COR-L47 (cell line): ENCODE measurements around the gene RFC4.
"Not testable (repeated sequence)": the region's sequence is repeated elsewhere in the genome, so short reads cannot be mapped to it uniquely, and the experiment has no call there.

Source experiments
- DNase-seq: peaks from one replicate; lab custom pipeline; 2025; lab: John Stamatoyannopoulos, UW

The RFC4 gene

DNA sequence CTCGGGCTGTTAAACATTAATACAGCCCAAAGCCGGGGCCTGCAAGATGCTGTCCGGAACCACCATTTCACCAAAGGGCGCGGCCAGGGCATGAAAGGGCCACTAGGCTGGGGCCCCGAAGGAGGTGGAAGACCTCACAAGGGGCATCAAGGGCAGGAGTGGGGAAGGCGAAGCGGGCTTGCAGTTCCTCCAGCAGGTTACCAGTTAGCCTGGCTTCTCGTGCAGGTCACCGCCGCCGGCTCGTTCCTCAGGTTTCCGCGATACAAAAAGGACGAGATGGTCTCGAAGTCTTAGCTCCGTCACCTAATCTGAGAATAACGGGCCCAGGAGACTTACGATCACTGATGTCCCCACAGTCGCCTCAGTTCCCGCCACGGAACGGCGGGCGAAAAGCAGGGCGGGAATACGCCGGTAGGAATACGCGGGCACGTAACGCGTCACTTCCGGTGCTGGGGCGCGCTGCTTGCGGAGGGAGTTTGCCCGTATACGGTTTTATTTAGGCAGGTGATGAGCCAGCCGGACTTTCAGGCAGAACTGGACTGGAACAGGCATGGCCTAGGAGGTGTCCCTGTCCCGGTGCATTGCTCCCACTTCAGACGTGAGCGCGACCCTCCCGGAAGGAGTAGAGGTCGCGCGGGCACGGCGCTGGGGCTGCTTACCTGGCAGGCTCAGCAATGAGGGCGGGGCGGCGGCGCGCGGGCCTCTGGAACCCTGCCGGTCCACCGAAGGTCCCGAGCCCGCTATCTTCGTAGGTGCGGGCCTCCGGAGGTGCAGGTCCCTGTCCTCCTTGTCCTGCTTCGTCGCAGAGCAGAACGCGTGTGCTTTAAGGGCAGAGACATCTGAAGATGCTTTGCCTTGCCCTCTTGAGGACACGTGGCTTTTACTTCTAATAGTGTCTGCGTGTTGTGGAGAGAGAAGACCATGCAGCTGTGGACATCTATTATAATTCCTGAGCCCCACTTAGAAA lies at the start of gene RFC4:
RFC4 (minus strand) TSS at position 394 of the 967 bp plus-strand sequence. CDS start 1,769 bp downstream, outside the sequence.
- DNase-seq, result peak; percentile 82

DNA sequence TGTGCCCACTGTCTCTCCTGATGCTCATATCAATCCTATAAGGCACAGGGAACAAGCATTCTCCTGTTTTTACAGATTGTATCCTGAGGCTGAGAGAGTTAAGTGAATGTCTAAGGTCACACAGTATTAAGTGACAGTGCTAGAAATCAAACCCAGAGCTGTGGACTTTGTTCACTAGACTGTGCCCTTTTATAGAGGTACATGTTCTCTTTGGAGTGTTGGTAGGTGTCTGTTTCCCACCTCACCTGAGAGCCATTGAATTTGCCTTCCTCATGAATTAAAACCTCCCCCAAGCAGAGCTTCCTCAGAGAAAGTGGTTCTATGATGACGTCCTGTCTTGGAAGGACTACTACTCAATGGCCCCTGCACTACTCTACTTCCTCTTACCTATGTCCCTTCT lies 48.7 kb upstream of the RFC4 start:
- no peak for DNase-seq

DNA sequence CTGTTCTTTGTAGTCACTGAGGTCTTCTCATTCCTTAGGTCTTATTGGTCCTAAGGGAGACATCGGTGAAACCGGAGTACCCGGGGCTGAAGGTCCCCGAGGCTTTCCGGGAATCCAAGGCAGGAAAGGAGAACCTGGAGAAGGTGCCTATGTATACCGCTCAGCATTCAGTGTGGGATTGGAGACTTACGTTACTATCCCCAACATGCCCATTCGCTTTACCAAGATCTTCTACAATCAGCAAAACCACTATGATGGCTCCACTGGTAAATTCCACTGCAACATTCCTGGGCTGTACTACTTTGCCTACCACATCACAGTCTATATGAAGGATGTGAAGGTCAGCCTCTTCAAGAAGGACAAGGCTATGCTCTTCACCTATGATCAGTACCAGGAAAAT lies 47.9 kb upstream of the RFC4 start:
- DNase-seq, result no peak

DNA sequence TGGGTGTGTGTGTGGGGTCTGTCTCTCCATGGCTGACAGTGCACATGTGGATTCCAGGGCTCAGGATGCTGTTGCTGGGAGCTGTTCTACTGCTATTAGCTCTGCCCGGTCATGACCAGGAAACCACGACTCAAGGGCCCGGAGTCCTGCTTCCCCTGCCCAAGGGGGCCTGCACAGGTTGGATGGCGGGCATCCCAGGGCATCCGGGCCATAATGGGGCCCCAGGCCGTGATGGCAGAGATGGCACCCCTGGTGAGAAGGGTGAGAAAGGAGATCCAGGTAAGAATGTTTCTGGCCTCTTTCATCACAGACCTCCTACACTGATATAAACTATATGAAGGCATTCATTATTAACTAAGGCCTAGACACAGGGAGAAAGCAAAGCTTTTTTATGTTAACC lies 46.7 kb upstream of the RFC4 start:
- DNase-seq, result no peak

- not testable (repeated sequence) for DNase-seq
Measured at GRCh38 chr3:186851835-186852234, 45.6 kb upstream of the RFC4 start.

DNA sequence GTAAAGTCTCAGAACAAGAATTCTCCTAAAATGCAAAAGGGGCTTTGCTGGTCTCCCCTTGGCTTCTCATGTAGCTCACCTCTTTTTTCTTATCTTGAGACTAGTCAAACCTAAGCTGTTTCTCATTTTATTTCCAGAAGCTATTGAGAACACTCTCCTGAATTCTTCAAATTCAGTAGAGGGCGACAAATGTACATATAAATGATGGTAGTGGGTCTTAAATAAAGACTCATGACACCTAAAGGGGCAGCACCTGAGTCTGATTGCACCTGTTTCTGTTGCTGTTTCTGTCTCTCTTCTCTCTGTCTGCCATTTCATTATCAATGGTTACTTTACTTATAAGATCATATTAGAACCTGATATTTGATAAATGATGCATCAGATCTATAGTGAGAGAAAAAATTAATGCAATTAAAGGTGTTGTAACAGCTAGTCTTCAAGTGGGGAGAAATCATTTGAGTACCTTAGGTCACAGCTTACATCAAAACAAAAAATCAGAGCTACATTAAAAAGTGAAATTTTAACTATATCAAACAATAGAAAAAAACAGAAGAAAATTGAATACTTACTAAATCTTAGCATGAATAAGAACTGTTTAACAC lies 43.2 kb upstream of the RFC4 start:
- DNase-seq, result peak; percentile 37

DNA sequence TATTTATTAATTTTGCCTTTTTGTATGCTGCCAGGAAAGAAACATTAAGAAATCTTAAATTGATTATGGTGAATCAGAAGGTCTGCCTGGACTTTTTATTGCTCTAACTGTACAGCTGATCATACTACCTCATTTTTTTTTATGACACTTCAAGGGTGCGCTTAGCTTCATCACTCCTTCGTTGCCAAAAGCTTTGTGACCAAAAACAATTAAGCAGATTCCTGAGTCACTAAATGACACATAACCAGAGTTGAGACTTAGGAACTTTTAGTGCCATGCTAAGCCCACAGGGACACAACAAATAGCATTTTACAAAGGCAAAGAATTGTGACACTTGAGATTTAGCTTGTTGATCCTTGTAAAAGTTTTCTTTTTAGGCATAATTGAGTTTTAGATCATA lies 41.2 kb upstream of the RFC4 start:
- no peak for DNase-seq

DNA sequence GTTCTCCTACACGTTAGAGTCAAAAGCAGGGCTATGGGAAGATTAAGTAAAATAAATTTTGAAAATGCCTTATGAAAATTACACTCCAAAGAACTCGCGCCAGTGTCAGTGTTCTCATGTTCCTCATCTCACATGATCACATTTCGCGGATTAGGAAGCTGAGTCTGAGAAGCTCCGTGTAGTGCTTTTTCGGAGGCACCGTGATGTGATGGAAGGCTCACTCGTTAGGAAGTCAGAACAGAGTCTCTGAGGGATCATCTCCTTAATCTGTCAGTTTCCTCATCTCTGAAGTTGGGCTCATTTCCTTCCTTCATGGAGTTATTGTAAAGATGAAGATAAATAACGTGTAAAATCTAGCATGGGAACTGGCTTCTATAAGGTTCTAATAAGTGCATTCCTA lies 39.5 kb upstream of the RFC4 start:
- DNase-seq, result no peak

DNA sequence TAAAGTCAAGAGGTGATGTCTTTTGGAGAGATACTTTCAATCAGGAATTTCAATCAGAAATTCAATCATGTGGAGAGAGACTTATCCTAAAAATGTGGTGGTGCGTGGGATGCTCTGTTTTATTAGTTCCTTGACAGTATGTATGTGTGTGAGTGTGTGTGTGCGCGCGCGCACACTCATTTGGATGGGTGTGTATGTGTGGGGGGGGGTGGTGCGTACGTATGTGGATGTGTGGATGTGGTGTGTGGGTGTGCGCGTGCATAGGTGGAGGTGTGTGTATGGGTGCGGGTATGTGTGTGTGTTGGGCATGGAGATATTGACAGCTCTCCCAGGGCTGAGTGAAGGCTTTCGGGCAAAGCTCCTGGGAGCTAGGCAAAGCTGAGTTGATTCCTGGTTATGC lies 38.6 kb upstream of the RFC4 start:
- no peak for DNase-seq

DNA sequence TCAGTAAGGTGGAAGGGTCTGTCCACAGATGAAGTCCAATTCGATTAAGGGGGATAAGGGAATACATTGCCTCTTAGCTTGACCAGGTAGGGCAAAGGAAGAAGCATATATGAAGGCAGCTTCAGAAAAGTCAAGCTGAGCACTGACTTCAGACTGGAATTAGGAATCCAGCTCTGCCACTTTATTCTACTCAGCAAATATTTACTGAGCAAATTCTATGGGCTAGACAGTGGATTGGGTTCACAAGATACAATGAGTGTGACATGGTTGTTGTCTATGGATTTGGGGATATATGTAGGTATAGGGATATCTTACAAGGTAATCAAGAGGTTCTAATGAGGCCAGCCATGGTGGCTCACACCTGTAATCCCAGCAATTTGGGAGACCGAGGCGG lies 36.8 kb upstream of the RFC4 start:
- DNase-seq, result no peak

DNA sequence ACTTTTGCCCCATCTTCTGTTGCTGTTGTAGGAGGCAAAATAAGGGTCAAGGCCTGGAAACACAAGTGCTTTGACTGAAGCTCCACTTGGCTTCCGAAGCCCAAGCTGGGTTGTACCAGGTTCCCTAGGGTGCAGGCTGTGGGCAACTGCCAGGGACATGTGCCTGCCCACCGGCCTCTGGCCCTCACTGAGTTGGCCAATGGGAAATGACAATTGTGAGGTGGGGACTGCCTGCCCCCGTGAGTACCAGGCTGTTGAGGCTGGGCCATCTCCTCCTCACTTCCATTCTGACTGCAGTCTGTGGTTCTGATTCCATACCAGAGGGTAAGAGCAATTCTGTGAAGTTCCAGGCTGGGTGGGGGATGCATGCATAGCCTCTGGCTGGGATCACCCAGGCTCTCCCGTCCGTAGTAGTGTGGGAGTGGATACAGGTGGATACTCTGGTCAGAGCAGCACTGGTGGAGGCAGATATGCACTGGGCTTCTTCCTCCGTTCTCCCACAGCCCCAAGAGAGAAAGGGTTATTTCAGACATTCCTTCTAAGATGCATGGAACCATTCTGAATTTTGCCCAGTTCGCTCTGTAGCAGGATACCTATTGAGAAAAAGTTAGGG lies 36.2 kb upstream of the RFC4 start, which contains the start of gene ADIPOQ:
ADIPOQ (plus strand) TSS at position 285 of the 613 bp plus-strand sequence. CDS start 10,349 bp downstream, outside the sequence.
- DNase-seq, result no peak

DNA sequence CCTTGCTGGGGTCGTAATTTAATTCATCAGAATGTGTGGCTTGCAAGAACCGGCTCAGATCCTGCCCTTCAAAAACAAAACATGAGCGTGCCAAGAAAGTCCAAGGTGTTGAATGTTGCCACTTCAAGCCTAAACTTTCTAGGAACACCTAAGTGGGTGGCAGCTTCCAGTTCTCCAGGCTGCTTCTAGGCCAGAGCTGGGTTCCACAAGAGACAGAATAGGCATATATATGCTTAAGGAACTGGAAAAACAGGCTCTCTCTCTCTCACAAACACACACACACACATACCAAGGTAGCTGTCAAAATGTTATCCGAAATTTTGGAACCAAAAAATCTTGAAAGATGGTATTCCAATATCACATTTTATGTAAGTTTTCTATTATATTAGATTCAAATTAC lies 35.3 kb upstream of the RFC4 start:
- DNase-seq, result no peak

DNA sequence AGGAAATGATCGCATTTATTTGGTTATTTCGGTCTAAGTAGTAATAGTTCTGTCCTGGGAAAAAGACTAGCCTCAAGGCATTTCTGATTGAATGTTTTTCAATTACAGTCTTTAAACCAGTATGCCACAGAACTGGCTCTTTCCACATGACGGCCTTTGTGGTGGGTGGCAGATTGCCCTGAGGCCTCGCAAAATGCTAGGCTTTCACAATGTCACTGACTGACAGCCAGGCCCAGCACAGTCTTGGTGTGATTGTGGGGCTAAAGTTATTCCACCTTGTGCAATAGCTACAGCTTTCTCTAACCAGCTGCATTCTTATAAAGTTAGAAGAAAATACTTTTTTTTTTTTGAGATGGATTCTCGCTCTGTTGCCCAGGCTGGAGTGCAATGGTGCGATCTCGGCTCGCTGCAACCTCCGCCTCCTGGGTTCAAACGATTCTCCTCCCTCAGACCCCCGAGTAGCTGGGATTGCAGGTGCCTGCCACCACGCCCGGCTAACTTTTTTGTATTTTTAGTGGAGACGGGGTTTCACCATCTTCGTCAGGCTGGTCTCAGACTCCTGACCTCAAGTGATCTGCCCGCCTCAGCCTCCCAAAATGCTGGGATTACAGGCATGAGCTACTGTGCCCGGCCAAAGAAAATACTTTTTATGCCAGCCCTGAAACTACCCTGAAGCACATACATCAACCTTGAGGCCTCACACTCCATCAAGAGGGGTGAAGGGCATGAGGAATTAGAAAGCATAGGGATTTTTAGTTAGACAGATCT lies 33.8 kb upstream of the RFC4 start:
- no peak for DNase-seq

- DNase-seq, result no peak
Measured at GRCh38 chr3:186832276-186832675, 26.0 kb upstream of the RFC4 start.

DNA sequence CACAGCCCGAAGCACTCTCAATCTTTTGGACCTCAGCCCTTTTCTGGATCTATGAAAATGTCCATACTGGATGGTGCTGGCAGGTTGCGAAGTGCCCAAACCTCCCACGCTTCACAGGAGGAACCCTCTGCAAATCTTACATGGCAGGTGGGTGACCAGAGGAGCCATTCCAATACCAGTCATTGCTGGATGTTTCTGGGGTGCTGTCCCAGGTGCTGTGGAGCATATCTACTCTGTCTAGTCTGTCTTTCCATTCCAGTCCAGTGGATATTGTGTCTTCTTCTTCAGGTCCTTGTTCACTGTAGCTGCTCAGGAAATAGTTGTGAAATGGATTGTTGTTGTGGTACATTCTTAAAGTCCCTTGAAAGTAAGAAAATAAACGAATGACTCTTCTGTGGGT lies 25.5 kb upstream of the RFC4 start:
- DNase-seq, result no peak

DNA sequence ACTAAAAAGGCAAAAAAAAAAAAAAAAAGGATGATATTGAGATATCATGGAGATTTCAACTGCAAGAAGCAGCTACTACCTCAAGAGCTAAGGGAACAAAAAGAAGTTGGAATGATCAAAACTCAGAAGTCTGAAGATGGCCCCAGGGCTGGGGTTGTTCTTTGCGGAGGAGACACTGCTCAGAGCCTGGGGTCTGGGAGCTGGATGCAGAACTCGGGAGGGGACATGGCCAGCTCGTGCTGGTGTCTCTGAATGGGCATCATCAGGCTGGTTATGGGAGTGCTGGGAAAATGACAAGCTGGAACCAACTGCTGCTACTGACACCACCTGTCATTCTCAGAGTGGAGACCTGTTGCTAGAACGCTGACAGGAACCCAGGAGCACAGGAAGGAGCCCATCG lies 22.1 kb upstream of the RFC4 start:
- DNase-seq, result no peak

GRCh38 chr3:186826976-186827857 lies 20.9 kb upstream of the RFC4 start:
- peak; percentile 86 for DNase-seq

DNA sequence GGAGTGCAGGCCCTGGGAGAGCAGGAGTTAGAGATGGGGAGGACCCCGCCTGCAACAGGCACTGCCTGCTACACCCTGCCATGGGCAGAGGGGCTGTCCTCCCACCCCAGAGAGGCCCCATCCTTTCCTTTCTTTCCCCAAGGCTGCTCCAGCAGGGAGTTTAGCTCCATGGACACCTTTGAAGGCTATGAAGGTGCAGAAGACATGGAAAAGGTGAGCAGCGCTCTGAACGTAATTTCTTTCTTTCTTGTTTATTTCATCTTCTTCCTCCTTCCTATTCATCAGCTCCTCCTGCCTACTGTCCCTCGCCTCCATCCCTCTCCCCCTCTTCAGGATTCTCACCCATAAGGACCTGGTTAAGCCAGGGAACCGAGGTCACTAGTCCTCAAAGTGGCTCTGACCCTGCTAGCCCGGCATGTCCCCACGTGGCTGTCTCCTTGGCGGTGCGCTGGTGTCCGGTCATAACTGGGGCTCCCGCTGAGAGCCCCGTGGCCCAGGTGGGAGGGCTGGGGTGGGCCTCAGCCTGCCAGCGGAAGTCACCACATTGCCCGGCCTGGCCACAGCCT lies 20.2 kb upstream of the RFC4 start:
- no peak for DNase-seq

DNA sequence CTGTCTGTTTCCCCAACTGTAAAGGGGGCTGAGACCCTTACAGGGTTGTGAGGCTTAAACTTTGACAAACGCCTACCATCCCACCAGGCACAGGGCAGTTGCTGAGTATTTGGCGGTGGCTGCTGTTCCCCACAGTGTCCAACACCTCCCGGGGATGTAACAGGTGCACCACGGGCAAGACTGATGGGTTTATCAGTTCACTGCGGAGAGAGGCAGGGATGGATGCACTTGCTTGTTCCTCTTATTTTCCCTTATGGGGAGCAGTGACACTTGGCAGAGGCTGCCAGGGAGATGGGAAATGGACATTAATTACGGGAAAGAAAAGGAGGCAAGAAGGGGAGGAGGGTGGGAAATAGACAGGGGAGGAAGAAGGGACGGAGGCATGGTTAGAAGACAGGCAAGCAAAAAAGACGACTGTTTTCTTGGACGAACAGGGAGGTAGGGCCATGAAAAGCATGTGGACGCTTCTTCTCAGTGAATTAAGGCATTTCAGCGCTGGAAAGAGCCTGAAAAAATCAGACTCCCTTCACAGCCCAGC lies 19.7 kb upstream of the RFC4 start:
- DNase-seq, result no peak

DNA sequence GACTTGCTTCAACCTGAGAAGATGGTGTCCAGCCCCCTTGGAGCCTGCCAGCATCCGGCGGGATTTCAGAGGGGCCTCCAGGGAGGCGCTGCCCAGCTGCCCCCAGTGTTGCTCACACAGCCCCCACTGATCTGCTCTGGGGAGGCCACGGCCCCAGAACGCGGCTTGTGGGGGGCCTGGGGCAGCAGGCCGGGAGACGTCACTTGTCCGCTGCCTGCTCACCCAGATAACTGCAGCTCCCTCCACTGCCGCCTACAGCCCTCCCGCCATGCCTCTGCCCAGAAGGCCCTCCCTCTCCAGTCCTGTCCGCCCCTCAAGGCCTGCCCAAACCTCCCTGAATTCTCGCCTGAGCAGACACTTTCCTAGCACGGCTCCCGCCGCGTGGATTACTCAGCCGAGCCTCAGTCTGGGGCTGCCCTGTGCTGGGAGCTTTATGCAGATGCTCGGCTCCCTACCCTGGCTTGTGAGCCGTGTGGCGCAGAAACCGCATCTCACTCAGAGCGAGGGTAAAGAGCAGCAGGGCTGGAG lies 19.1 kb upstream of the RFC4 start:
- DNase-seq, result peak; percentile 23
